Activated CD4-positive, CD25-positive, alpha-beta regulatory T cell (primary cell): ENCODE data around the gene GARNL3.
A peak's percentile ranks its signal among the peaks of the same experiment; 100 is the strongest.

Source experiments
- DNase-seq, 4 experiments: peaks; one replicate each; lab custom pipeline; 2025; lab: John Stamatoyannopoulos, UW

GARNL3 gene

DNA sequence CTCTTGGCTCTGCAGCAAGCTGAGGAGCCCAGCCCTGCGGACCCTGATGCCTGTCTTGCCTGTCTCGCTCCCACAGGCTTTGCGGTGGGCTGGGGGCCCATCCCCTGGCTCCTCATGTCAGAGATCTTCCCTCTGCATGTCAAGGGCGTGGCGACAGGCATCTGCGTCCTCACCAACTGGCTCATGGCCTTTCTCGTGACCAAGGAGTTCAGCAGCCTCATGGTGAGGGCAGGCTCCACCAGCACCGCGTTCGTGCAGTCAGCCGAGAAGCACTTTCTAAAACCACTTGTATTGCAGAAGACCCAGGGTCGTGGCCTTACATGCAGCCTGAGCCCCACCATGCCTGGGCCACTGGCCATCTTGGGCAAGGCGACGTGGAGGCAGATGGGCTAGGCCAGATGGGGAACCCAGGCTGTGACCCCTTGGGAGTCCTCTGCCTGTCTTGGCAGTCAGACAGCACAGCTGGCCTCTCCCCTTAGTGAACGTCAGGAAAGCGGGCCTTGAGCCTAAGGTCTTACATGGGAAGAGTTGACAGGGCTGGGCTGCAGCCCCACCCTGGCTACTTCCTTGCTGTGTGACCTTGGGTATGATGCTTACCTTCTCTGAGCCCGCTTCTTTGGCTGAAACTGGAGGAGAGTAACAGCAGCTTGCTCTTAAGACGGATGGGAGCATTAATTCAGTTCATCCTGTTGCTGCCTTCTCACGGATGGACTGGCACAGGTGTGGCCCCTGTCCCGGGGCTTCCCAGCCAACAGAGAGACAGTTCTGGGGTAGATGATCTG lies 141.0 kb downstream of the GARNL3 start:
- DNase-seq: no peak

DNA sequence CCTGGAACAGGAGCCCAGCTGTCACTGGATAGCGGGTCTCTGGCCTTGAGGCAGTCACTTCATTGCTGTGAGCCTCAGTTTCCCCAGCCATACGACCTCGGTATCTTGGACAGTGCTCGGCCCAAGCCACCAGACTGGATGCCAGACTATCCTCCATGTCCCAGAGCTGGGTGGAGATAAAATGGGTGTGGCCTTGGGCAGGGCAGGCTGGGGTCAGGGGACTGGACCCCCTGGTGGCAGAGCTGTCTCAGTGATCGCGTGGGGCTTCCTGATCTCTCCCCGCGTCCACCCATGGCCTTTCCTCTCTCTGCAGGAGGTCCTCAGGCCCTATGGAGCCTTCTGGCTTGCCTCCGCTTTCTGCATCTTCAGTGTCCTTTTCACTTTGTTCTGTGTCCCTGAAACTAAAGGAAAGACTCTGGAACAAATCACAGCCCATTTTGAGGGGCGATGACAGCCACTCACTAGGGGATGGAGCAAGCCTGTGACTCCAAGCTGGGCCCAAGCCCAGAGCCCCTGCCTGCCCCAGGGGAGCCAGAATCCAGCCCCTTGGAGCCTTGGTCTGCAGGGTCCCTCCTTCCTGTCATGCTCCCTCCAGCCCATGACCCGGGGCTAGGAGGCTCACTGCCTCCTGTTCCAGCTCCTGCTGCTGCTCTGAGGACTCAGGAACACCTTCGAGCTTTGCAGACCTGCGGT lies 142.4 kb downstream of the GARNL3 start:
- no peak for DNase-seq

DNA sequence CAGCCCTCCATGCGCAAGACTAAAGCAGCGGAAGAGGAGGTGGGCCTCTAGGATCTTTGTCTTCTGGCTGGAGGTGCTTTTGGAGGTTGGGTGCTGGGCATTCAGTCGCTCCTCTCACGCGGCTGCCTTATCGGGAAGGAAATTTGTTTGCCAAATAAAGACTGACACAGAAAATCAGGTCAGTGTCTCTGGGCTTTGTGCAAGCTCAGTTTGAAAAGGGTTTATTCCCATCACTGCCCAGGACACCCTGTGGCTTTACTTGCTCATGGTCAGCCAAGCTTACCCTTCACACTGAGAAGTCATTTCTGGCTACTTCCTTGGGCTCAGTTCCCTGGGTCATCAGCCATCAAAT lies 142.9 kb downstream of the GARNL3 start:
- DNase-seq: no peak

DNA sequence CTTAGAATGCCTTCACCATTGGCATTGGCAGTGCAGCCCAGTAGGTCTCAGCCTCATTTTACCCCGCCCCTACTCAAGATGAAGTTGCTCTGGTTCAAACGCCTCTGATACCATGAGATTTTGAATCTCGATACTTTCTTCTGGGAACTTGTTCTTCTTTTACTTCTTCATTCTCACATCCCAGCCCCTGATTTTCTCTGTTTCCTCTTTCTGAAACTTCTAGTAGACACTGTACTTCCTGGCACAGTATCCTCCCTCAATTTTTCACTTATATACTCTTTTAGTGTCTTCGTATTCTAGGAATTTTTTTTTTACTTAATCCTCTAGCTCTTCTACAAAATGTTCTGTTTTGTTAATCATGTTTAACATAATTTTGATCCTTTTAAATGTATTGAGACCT lies 146.5 kb downstream of the GARNL3 start:
- no peak for DNase-seq

DNA sequence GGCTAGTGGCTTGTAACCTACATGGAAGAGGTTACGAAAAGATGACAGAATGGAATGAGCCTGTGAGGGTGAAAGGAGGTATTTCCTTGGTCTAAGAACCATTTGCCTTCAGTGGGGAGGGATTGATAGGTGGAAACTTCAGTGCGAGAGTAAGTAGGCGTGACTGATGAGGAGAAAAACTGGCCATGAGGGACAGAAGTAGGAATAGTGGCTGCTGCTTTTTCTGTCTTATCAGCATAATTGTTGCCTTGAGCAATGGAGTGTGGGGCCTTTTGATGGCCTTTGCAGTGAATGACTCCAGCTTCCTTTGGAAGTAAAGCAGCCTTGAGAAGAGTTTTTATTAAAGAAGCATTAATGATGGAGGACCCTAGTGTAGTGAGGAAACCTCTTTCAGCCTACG lies 150.6 kb downstream of the GARNL3 start:
- no peak for DNase-seq

DNA sequence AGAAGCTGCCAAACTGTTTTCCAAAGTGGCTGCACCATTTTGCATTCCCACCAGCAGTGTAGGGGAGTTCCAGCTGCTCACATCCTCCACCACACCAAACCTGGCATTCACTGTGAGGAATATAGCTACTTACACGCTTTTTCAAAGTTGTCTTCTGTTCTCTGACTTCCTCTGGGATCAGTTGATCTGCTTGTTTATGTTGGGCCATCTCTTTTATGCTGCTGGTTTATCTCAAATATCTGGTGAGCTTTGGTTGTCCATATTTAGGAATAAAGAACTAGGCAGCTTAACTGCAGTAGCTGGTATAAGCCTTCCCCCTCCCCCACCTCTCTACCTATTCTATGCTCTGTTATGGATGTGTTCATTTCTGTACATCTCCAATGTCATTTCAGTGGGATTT lies 151.1 kb downstream of the GARNL3 start:
- no peak for DNase-seq

DNA sequence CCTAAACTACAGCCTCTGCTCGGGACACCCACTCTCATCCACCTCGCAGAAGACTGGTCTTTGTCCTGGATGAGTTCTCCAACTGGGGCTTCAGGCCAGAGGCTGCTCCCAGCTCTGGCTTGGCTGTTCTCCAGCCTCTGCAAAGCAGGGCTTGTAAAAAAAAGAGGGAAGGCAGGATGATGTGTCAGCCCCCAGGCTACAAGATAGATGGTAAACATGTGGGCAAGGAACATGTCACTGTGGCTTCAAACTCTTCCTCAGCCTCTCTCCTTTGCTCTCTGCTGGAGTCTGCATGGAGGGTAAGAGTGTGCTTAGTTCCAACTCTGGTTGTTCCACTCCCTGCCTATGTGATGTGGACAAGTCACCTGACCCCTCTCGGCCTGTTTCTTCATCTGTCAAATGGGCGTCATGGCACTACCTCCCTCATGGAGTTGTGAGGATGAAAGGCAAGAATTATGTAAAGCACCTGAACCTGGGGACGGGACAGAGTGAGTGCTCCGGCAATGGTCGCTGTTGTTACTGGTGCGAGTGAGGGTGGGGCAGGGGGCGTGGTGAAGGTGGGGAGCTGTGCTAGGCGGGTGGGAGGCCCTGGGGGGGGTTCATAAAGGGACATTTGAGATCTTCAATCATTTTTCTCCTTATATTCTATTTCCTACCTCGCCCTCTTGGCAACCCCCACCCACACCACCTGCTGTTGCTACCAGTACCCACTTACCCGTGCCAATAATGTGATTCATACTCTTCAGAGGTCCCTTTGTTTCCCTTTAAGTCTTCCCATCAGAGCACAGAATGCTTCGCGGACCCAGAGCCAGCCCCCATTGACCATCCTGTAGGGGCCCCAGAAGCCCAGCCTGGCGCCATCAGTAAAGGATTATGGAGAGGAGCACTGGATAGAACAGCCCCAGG lies 152.8 kb downstream of the GARNL3 start:
- no peak for DNase-seq

DNA sequence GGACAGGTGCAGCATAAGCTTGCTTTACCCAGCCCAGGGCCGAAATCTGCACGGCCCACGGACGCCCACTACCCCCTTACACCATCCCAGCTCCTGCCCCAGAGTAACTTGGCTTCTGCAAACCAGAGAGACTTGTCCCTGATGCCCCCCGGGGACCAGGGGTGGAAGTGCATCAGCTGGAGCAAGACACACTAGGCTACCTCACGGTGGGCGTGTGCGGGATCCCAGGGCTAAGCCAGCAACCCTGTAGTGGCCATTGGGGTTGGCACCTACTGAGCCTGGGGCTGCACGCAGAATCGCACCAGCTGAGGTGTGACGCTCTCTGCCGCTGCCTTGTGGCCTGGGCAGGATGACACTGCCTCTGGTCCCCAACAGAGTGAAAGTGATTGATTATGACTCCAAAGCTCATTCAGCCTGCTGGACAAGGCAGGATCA lies 153.5 kb downstream of the GARNL3 start:
- DNase-seq: no peak

DNA sequence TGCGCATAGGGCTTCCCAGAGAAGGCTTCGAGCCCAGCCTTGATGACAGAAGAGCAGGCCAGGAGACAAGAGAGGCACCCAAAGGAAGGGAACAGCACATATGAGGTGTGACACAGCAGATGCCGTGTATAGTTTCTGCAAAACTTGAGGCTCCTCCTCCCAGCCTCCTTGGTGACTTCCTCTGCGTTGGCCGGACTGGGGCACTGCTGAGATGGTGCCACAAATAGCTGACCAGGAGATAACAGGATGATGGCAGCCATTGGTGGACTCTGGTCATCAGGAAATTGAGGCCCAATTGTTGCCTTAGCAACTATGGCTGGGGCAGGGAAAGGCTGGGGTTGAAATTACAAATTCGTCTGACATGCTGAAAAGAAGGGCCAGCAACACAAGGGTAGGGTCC lies 154.8 kb downstream of the GARNL3 start:
- no peak for DNase-seq

DNA sequence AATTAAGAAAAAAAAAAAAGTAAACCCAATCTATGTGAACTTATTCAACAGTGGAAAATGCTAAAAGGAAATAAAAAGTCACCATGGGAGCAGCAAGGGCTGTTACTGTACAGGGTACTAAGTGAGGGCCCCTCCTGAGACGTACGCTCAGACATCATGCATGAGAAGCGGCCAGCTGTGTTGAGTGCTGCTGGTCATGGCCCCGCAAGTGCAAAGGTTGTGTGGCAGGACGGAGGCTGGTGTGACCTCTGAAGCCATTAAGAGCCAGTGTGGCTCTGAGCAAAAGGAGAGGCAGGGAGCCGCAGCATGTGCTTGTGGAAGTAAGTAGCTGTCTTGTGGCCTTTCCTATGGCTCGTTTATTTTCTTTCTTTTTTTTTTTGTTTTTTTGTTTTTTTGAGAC lies 156.5 kb downstream of the GARNL3 start:
- DNase-seq: no peak

DNA sequence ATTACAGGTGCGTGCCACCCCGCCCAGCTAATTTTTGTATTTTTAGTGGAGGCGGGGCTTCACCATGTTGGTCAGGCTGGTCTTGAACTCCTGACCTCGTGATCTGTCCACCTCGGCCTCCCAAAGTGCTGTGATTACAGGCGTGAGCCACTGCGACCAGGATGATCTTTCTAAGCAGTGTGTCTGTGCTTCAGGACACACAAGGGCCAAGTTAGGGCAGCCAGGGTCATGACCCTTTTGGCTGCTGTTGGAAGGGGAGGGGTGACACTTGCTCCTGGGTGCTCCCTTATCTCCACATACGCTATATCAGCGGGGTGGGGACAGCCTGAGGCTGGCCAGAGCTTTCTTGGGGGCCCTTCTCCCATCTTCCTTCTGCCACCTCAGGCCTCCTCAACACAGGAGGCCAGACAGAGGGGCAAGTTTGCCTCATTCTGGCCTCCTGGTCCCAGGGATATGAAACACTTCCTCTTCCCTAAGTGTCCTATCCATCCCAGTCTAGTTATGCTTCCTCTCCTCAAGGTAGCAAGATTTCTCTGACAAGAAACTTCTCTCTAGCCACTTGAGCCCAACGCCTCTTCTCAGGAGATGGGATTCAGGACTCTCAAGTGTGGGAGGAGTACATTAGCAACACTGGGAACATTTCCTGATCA lies 157.7 kb downstream of the GARNL3 start:
- no peak for DNase-seq

DNA sequence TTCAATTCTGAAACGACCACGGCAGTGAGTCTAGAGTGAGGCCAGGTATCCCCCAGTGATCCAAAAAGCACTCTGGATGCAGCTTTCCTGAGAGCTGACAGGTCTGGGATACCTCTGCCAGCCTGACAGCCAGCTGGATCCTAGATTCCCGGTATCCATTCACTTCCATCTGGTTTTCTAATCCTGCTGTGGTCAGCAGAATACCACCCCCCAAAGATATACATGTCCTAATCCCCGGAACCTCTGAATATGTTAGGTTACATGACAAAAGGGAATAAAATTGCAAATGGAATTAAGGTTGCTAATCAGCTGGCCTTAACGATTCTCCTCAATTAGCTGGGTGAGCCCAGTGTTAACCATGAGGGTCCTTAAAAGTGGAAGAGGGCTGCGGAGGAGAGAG lies 158.2 kb downstream of the GARNL3 start:
- no peak for DNase-seq

DNA sequence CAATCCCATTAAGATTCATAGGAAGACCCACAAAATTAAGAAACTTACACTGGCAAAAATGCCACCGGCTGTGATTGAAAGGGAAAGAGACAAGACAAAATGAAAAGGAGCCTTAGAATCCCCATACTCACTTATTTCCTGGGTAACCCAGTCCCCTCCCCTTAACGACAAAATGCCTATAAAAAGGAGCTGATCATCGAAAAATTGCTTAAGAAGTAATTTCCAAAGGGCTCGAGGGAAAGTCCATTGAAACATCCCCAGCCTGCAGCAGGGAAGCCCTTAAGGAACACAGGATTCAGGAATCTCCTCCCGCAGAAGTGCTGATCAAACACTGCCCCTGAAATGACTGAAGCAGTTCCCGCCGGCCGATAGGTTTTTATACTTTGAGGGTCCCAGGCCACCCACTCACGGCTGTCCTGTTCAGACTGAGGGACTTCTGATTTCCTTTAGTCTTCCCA lies 158.9 kb downstream of the GARNL3 start:
- no peak for DNase-seq

DNA sequence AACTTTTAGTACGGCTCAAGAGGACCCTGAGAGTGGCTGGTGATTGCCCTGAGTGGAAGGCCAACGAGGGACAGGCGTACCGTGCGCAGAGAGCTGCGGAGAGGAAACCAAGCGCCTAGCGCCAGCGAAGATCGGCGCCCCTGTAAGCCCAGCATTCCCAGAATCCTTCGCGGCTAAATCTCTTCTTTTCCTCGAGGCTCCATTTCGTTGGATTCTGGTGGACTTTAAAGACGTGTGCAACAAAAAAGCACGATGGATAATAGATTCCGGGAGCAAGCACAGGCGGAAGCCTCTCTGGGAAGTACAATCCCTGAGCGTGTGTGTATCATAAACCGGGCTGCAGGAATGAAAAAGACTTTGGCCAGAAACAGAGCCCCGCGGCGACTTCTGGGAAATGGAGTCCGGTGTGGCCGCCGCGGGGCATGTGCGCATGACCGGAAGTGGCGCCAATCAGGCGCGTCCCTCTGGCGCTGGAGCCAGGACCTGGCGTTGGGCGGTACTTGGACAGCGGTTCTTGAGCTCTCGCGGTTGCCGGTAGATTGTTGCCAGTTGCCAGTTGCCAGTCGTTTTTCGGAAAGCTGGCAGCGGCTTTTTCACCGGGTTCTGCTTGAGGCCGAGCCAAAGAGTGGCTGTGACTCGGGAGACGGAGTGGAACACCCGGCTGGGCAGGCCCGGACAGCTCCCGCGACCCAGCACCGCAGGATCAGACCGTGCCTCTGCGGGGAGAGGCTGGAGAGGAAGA lies 159.5 kb downstream of the GARNL3 start, which contains the start of gene ZNF79:
TSS of gene ZNF79 (plus strand) at position 449 of the 742 bp plus-strand sequence. CDS start 406 bp downstream, outside the sequence.
- peak; percentile 80 to 84 (median 81) for DNase-seq

DNA sequence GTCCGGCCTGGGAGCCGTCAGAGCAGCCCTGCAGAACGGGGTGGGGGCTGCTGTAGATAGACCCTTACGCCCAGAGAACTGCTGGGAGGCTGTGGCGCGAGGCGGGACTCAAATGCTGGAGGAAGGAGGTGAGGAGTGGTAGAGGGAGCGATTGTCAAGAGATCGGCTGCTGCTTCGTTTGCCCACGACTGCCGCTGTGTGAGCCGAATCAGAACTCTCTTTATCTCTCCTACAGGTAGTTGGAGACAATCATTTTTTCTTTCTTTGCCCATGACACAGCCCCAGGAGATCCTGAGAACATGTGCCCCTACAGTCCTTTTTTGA lies 160.1 kb downstream of the GARNL3 start:
- no peak for DNase-seq

DNA sequence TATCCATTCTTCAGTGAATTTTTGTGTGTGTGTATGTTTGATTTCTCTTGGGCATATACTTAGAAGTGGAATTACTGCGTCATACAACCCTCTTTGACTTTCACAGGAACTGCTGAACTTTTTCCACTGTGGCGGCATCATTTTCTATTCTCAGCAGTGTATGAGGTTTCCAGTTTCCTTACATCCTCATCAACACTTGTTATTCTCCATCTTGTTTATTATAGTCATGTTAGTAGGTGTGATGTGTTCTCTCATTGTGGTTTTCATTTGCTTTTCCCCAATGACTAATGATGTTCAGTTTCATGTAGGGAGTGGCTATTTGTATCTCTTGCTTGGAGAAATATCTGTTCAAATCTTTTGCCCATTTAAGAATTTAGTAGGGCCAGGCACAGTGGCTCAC lies 162.2 kb downstream of the GARNL3 start:
- DNase-seq: no peak

DNA sequence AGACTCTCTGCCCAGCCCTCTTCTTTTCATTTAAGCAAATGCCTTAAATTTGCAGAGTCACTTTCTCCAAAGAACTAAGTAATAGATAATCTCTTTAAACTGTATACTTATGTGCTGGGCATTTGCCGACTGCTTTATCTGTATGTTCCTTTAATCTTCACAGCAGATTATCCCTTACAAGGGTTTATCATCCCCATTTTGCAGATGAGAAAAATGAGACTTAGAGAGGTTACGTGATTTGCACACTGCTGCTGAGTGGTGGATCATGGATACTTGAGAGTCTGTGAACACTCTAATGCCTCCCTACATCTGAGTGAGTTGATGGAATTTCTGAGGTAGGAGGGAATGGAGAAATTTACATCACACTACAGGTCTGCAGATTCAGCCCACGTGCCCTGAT lies 163.8 kb downstream of the GARNL3 start:
- no peak for DNase-seq

DNA sequence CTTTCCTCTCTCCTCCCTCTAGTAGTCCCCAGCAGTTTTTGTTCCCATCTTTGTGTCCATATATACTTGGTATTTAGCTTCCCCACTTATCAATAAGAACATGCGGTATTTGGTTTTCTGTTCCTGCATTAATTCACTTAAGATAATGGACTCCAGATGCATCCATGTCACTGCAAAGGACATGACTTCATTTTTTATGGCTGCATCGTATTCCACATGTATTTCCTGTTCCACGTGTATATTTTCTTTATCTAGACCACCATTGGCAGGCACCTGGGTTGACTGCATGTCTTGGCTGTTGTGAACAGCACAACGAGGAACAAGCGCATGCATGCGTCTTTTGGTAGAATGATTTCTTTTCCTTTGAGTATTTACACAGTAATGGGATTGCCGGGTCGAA lies 165.8 kb downstream of the GARNL3 start:
- no peak for DNase-seq

DNA sequence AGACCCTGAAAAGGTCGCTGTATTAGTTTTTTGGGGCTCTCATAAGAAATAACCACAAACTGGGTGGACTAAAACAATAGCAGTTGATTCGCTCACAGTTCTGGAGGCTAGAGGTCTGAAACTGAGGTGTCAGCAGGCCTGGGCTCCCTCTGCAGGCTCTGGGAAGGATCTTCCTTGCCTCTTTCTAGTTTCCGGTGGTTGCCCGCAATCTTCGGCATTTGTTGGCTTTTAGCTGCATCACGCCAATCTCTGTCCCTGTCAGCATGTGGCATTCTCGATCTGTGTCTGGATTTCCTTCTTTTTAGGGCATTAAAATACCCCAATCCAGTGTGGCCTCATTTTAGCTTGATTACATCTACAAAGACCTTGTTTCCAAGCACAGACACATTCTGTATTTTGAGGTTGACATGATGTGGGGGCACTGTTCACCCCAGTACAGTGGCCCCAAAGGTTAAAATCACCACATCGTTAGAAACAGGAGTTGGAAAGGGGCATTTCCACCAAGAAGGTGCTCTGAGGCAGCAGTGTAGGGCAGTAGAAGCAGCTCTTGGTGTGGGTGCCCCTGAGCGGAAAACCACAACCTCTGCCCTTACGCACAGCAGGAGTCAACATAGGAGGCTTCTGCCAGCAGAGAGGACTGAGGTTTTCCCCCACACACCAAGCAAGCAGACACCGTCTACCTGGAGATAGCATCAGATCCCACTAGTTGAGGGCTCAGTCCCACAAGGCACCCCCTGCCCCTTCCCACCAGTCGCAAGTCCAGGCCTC lies 173.1 kb downstream of the GARNL3 start:
- DNase-seq: no peak

DNA sequence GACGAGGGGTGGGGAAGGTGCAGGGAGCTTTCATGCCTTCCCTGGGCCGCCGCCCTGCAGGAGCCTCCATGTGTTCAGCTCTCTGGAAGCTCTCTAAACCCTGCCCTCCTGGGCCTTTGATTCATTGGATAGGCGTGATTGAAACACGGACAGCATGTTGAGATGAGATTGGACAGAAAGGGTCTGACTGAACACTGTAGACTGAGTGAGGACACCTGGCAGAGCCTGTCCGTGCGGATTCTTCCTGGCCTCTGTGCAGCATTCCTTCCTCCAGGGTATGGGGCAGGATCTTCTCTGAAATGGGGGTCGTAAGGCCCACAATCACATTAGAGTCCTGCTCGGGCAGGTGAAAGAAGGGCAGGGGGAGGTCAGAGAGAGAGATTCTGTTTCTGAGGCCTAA lies 173.8 kb downstream of the GARNL3 start:
- DNase-seq: no peak
